Mesothelial cell of epicardium (in vitro differentiated cells): Measurements from ENCODE around the gene CDC42BPA. TPM values are rescaled to one million over a fixed set of nuclear protein-coding genes. Genes with fewer than 3 reads are reported as not detected.
A peak's percentile ranks its signal among the peaks of the same experiment; 100 is the strongest.

Experiments used
- DNase-seq, 2 experiments: peaks; one replicate each; pipeline ENCODE4 v3.0.0; 2021; ENCODE audit warnings: low spot score in 2 of 2; ENCODE audit not compliant: unreplicated experiment in 2 of 2
- H3K27ac Mint-ChIP-seq: 2 replicates; pipeline ENCODE4 v1.8.0; 2021; ENCODE audit warnings: mixed read lengths
- H3K27me3 Mint-ChIP-seq: 2 replicates; pipeline ENCODE4 v1.8.0; 2021; ENCODE audit warnings: low read depth, mixed read lengths
- H3K36me3 Mint-ChIP-seq: 2 replicates; pipeline ENCODE4 v1.8.0; 2021; ENCODE audit warnings: mixed read lengths
- H3K4me1 Mint-ChIP-seq: 2 replicates; pipeline ENCODE4 v1.8.0; 2021; ENCODE audit warnings: mixed read lengths
- H3K4me3 Mint-ChIP-seq: 2 replicates; pipeline ENCODE4 v1.8.0; 2021; ENCODE audit warnings: mild to moderate bottlenecking, moderate library complexity, mixed read lengths
- H3K9me3 Mint-ChIP-seq: 2 replicates; pipeline ENCODE4 v1.8.0; 2021; ENCODE audit warnings: mixed read lengths
- CTCF ChIP-seq: fragments of 200-600 bp; sonication (generic); IDR thresholded peaks from one replicate; pipeline ENCODE4 v1.5.0; 2021; ENCODE audit warnings: antibody characterized with exemption; ENCODE audit not compliant: unreplicated experiment
- total RNA-seq: library from RNA; stranded (reverse); gene quantifications from 3 replicates; pipeline ENCODE4 v1.2.1, GENCODE V29; 2021

The CDC42BPA gene
- total RNA-seq, 1 donor from 2014 or later: 44.4 TPM

- TF ChIP-seq CTCF: no peak
- Mint-ChIP-seq H3K4me1 (peaks cover 6% of the 10 kb centered on the region), H3K9me3 (peaks cover 7% of the 10 kb centered on the region), H3K36me3 (peaks cover 5% of the 10 kb centered on the region), H3K27ac (no peak overlapping the region), H3K4me3 (no peak overlapping the region), H3K27me3 (no peaks in the 10 kb centered on the region)
- DNase-seq: no peak
These were observed 45.9 kb downstream of the CDC42BPA start for GRCh38 chr1:227272428-227272827.

- no peak for TF ChIP-seq CTCF
- Mint-ChIP-seq H3K27ac (no peak overlapping the region), H3K27me3 (no peaks in the 10 kb centered on the region), H3K4me1 (peaks cover 15% of the 10 kb centered on the region), H3K9me3 (peaks cover 4% of the 10 kb centered on the region), H3K4me3 (no peak overlapping the region), H3K36me3 (peaks cover 4% of the 10 kb centered on the region)
- DNase-seq: no peak
These were observed 47.7 kb downstream of the CDC42BPA start for GRCh38 chr1:227270554-227270953.

GRCh38 chr1:227268943-227269342 lies 49.3 kb downstream of the CDC42BPA start:
- H3K9me3 Mint-ChIP-seq: peaks cover 4% of the 10 kb centered on the region
- H3K4me3 Mint-ChIP-seq: no peak overlapping the region
- no peak for DNase-seq
- no peaks in the 10 kb centered on the region for H3K36me3 Mint-ChIP-seq
- no peaks in the 10 kb centered on the region for H3K27me3 Mint-ChIP-seq
- no peak overlapping the region for H3K27ac Mint-ChIP-seq
- peaks cover 15% of the 10 kb centered on the region for H3K4me1 Mint-ChIP-seq
- no peak for TF ChIP-seq CTCF

- H3K4me3 Mint-ChIP-seq: no peak overlapping the region
- peaks cover 12% of the 10 kb centered on the region for H3K4me1 Mint-ChIP-seq
- no peaks in the 10 kb centered on the region for H3K36me3 Mint-ChIP-seq
- no peak for DNase-seq
- H3K27me3 Mint-ChIP-seq: no peaks in the 10 kb centered on the region
- TF ChIP-seq CTCF: no peak
- no peak overlapping the region for H3K27ac Mint-ChIP-seq
- no peaks in the 10 kb centered on the region for H3K9me3 Mint-ChIP-seq
These were observed 52.4 kb downstream of the CDC42BPA start for GRCh38 chr1:227265891-227266290.

- DNase-seq: no peak
- Mint-ChIP-seq H3K9me3 (no peaks in the 10 kb centered on the region), H3K4me3 (no peak overlapping the region), H3K27me3 (no peaks in the 10 kb centered on the region), H3K4me1 (peaks cover 12% of the 10 kb centered on the region), H3K27ac (no peak overlapping the region), H3K36me3 (no peaks in the 10 kb centered on the region)
- TF ChIP-seq CTCF: no peak
These were observed 54.4 kb downstream of the CDC42BPA start for GRCh38 chr1:227263869-227264268.

GRCh38 chr1:227261501-227261900 lies 56.8 kb downstream of the CDC42BPA start:
- Mint-ChIP-seq H3K27ac (peak overlapping the region; percentile 19), H3K36me3 (no peaks in the 10 kb centered on the region), H3K9me3 (no peaks in the 10 kb centered on the region), H3K4me1 (peaks cover under 1% of the 10 kb centered on the region), H3K27me3 (no peaks in the 10 kb centered on the region), H3K4me3 (no peak overlapping the region)
- DNase-seq: no peak
- TF ChIP-seq CTCF: no peak
